ENCODE results near the gene THBS2.

THBS2 gene

GRCh38 chr6:169247419-169247818 lies 6.2 kb downstream of the THBS2 start:
- Histone ChIP-seq H3K27ac (ENCODE audit: low read depth, low read length, poor library complexity, severe bottlenecking) (no peak overlapping the region), H3K79me2 (ENCODE audit: insufficient read depth, low read length) (no peaks in the 10 kb centered on the region), H3K4me3 (ENCODE audit: low read depth, low read length, poor library complexity, severe bottlenecking) (no peak overlapping the region), H3K4me1 (ENCODE audit: insufficient read depth, low read length, severe bottlenecking) (no peaks in the 10 kb centered on the region), H3K9ac (ENCODE audit: low read length) (no peak overlapping the region), H3K9me3 (ENCODE audit: low read length) (no peaks in the 10 kb centered on the region), H3K9me2 (ENCODE audit: low read depth, low read length) (no peaks in the 10 kb centered on the region), H3F3A (ENCODE audit: insufficient read depth, low read length) (no peaks in the 10 kb centered on the region), H3K36me3 (ENCODE audit: insufficient read depth, low read length) (no peaks in the 10 kb centered on the region), H3K4me2 (ENCODE audit: low read length) (no peak overlapping the region), H2AFZ (ENCODE audit: low read length) (no peak overlapping the region), H4K20me1 (ENCODE audit: insufficient read depth, low read length) (no peaks in the 10 kb centered on the region), H3K27me3 (ENCODE audit: insufficient read depth, low read length) (no peaks in the 10 kb centered on the region)
- TF ChIP-seq, protein P1, sequence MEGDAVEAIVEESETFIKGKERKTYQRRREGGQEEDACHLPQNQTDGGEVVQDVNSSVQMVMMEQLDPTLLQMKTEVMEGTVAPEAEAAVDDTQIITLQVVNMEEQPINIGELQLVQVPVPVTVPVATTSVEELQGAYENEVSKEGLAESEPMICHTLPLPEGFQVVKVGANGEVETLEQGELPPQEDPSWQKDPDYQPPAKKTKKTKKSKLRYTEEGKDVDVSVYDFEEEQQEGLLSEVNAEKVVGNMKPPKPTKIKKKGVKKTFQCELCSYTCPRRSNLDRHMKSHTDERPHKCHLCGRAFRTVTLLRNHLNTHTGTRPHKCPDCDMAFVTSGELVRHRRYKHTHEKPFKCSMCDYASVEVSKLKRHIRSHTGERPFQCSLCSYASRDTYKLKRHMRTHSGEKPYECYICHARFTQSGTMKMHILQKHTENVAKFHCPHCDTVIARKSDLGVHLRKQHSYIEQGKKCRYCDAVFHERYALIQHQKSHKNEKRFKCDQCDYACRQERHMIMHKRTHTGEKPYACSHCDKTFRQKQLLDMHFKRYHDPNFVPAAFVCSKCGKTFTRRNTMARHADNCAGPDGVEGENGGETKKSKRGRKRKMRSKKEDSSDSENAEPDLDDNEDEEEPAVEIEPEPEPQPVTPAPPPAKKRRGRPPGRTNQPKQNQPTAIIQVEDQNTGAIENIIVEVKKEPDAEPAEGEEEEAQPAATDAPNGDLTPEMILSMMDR (IDR thresholded peaks at IDR 0.05; ENCODE audit: low read length): no peak
- TF ChIP-seq EZH2 (IDR thresholded peaks at IDR 0.05; ENCODE audit: borderline replicate concordance, low read length): no peak

DNA sequence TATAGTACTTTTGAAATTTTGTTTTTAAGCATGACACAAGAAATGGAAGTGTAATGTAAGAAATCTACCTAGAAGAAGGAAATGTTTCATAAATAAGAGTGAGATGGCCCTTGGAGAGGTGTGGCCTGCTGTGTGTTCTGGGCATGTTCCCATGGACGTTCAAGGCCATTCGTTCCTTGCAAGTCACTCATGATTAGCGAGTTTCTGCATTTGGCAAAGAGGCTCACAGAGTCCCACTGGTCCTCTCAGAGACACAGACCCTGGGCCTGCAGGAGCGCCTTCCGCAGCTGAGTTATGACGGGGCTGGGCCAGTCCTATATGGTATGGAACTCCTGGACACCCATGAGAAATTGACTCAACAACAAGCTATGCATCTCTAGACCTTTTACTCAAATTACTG lies 7.2 kb downstream of the THBS2 start:
- Histone ChIP-seq H4K20me1 (ENCODE audit: insufficient read depth, low read length) (no peaks in the 10 kb centered on the region), H3K9me3 (ENCODE audit: low read length) (no peaks in the 10 kb centered on the region), H3F3A (ENCODE audit: insufficient read depth, low read length) (no peaks in the 10 kb centered on the region), H3K9me2 (ENCODE audit: low read depth, low read length) (no peaks in the 10 kb centered on the region), H3K36me3 (ENCODE audit: insufficient read depth, low read length) (no peaks in the 10 kb centered on the region), H2AFZ (ENCODE audit: low read length) (no peak overlapping the region), H3K9ac (ENCODE audit: low read length) (no peak overlapping the region), H3K4me2 (ENCODE audit: low read length) (no peak overlapping the region), H3K27me3 (ENCODE audit: insufficient read depth, low read length) (no peaks in the 10 kb centered on the region), H3K79me2 (ENCODE audit: insufficient read depth, low read length) (no peaks in the 10 kb centered on the region), H3K4me1 (ENCODE audit: insufficient read depth, low read length, severe bottlenecking) (no peaks in the 10 kb centered on the region), H3K27ac (ENCODE audit: low read depth, low read length, poor library complexity, severe bottlenecking) (no peak overlapping the region), H3K4me3 (ENCODE audit: low read depth, low read length, poor library complexity, severe bottlenecking) (no peak overlapping the region)
- TF ChIP-seq EZH2 (IDR thresholded peaks at IDR 0.05; ENCODE audit: borderline replicate concordance, low read length): no peak

- H3F3A ChIP-seq (ENCODE audit: insufficient read depth, low read length): no peaks in the 10 kb centered on the region
- no peaks in the 10 kb centered on the region for H3K79me2 ChIP-seq (ENCODE audit: insufficient read depth, low read length)
- no peaks in the 10 kb centered on the region for H4K20me1 ChIP-seq (ENCODE audit: insufficient read depth, low read length)
- TF ChIP-seq, protein P1 (IDR thresholded peaks at IDR 0.05; ENCODE audit: low read length): no peak
- TF ChIP-seq EZH2 (IDR thresholded peaks at IDR 0.05; ENCODE audit: borderline replicate concordance, low read length): no peak
- H3K4me1 ChIP-seq (ENCODE audit: insufficient read depth, low read length, severe bottlenecking): no peaks in the 10 kb centered on the region
- H3K9me2 ChIP-seq (ENCODE audit: low read depth, low read length): no peaks in the 10 kb centered on the region
- H3K9ac ChIP-seq (ENCODE audit: low read length): no peak overlapping the region
- no peak overlapping the region for H2AFZ ChIP-seq (ENCODE audit: low read length)
- no peaks in the 10 kb centered on the region for H3K36me3 ChIP-seq (ENCODE audit: insufficient read depth, low read length)
- no peak overlapping the region for H3K4me3 ChIP-seq (ENCODE audit: low read depth, low read length, poor library complexity, severe bottlenecking)
- H3K27ac ChIP-seq (ENCODE audit: low read depth, low read length, poor library complexity, severe bottlenecking): no peak overlapping the region
- no peaks in the 10 kb centered on the region for H3K9me3 ChIP-seq (ENCODE audit: low read length)
- H3K27me3 ChIP-seq (ENCODE audit: insufficient read depth, low read length): no peaks in the 10 kb centered on the region
- no peak overlapping the region for H3K4me2 ChIP-seq (ENCODE audit: low read length)
These were observed 8.8 kb downstream of the THBS2 start for GRCh38 chr6:169244684-169245383.

DNA sequence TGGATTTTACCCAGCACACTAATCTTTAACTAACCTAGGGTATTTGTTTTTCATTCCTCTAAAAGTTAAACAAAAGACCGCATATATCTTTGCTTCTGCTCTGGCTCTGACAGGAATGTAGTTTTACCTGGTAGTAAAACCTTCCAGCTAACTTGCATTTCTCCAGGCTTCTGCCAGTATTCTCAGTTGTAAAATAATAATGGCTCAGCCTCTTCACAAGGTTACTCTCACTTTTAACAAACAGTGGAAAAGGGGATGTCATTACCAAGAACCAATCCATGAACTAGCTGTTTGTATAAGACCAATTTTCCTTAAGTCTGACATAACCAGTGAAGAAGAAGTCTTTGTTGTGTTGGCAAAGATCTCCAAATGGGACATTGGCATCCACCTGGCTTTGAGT lies 10.0 kb downstream of the THBS2 start:
- no peak overlapping the region for H3K4me3 ChIP-seq (ENCODE audit: low read depth, low read length, poor library complexity, severe bottlenecking)
- H3K79me2 ChIP-seq (ENCODE audit: insufficient read depth, low read length): no peaks in the 10 kb centered on the region
- no peaks in the 10 kb centered on the region for H3K36me3 ChIP-seq (ENCODE audit: insufficient read depth, low read length)
- no peak overlapping the region for H3K9ac ChIP-seq (ENCODE audit: low read length)
- H3K9me3 ChIP-seq (ENCODE audit: low read length): no peaks in the 10 kb centered on the region
- no peak overlapping the region for H3K4me2 ChIP-seq (ENCODE audit: low read length)
- TF ChIP-seq EZH2 (IDR thresholded peaks at IDR 0.05; ENCODE audit: borderline replicate concordance, low read length): no peak
- TF ChIP-seq, protein P1 (IDR thresholded peaks at IDR 0.05; ENCODE audit: low read length): no peak
- H3K27me3 ChIP-seq (ENCODE audit: insufficient read depth, low read length): no peaks in the 10 kb centered on the region
- no peaks in the 10 kb centered on the region for H3K9me2 ChIP-seq (ENCODE audit: low read depth, low read length)
- H2AFZ ChIP-seq (ENCODE audit: low read length): no peak overlapping the region
- no peaks in the 10 kb centered on the region for H3F3A ChIP-seq (ENCODE audit: insufficient read depth, low read length)
- no peak overlapping the region for H3K27ac ChIP-seq (ENCODE audit: low read depth, low read length, poor library complexity, severe bottlenecking)
- H4K20me1 ChIP-seq (ENCODE audit: insufficient read depth, low read length): no peaks in the 10 kb centered on the region
- H3K4me1 ChIP-seq (ENCODE audit: insufficient read depth, low read length, severe bottlenecking): no peaks in the 10 kb centered on the region

Data from OCI-LY1 (cell line).